GM11168 (cell line): ENCODE measurements around the gene MREG.

Source experiments
- in situ Hi-C: fragments of 300-500 bp; cut with MboI; formaldehyde crosslinking; loops from one replicate; pipeline ENCODE4 v1.12.0; 2022; ENCODE audit warnings: low sequenced_read_pairs; ENCODE audit not compliant: unreplicated experiment

The MREG gene

GRCh38 chr2:216013080-216013909 lies at the start of gene MREG:
TSS of gene MREG (minus strand) at chr2:216013551. CDS start at chr2:216013327, 224 bp downstream.
- in situ Hi-C loops: no loop called here

GRCh38 chr2:216059233-216059834 lies 46.0 kb upstream of the MREG start:
- in situ Hi-C loops: no loop called here

GRCh38 chr2:216057688-216058193 lies 44.4 kb upstream of the MREG start:
- in situ Hi-C loops: no loop called here

GRCh38 chr2:216056739-216057138 lies 43.4 kb upstream of the MREG start:
- in situ Hi-C loops: no loop called here

- in situ Hi-C loops: no loop called here
Observed at GRCh38 chr2:216055680-216056079, 42.3 kb upstream of the MREG start.

GRCh38 chr2:216052420-216052819 lies 39.1 kb upstream of the MREG start:
- in situ Hi-C loops: no loop called here

GRCh38 chr2:216051350-216051749 lies 38.0 kb upstream of the MREG start:
- in situ Hi-C loops: no loop called here

- in situ Hi-C loops: no loop called here
Observed at GRCh38 chr2:216049452-216049851, 36.1 kb upstream of the MREG start.

GRCh38 chr2:216047397-216047796 lies 34.0 kb upstream of the MREG start:
- in situ Hi-C loops: no loop called here

- in situ Hi-C loops: no loop called here
Observed at GRCh38 chr2:216044883-216045486, 31.6 kb upstream of the MREG start.

- in situ Hi-C loops: no loop called here
Observed at GRCh38 chr2:216043949-216044348, 30.6 kb upstream of the MREG start.

GRCh38 chr2:216041438-216041837 lies 28.1 kb upstream of the MREG start:
- in situ Hi-C loops: no loop called here

- in situ Hi-C loops: no loop called here
Observed at GRCh38 chr2:216039918-216040317, 26.6 kb upstream of the MREG start.

- in situ Hi-C loops: no loop called here
Observed at GRCh38 chr2:216034065-216034464, 20.7 kb upstream of the MREG start.

- in situ Hi-C loops: no loop called here
Observed at GRCh38 chr2:216033403-216033802, 20.1 kb upstream of the MREG start.

- in situ Hi-C loops: no loop called here
Observed at GRCh38 chr2:216031960-216032689, 18.8 kb upstream of the MREG start.

- in situ Hi-C loops: no loop called here
Observed at GRCh38 chr2:216030216-216030615, 16.9 kb upstream of the MREG start.

GRCh38 chr2:216029416-216030129 lies 16.2 kb upstream of the MREG start:
- in situ Hi-C loops: no loop called here

- in situ Hi-C loops: loop anchor here (5.0 kb wide), 1 partner anchor 73 kb away; no protein-coding TSS in a partner anchor
Observed at GRCh38 chr2:216024779-216025336, 11.5 kb upstream of the MREG start.
